PFSK-1 (cell line): ENCODE data around the gene COA8.

ENCODE experiments used
- FOXP2 ChIP-seq: optimal IDR thresholded peaks from 2 replicates; pipeline ENCODE3; 2011; ENCODE audit warnings: borderline replicate concordance, control low read depth, inconsistent platforms; ENCODE audit not compliant: insufficient read depth; ENCODE audit errors: extremely low read length, extremely low read depth
- POLR2AphosphoS5 ChIP-seq: IDR thresholded peaks from 2 replicates; pipeline ENCODE4 v1.6.1; 2012; ENCODE audit warnings: low read depth, mild to moderate bottlenecking, control low read depth, low read length, moderate library complexity
- REST ChIP-seq, 2 experiments: IDR thresholded peaks; 2 replicates each; pipeline versions ENCODE4 v1.6.1 to v1.8.0; 2011 to 2012; ENCODE audit warnings: low read depth in 2 of 2, low read length in 2 of 2, control low read depth in 1 of 2, inconsistent platforms in 1 of 2, mild to moderate bottlenecking in 1 of 2, moderate library complexity in 1 of 2; ENCODE audit not compliant: insufficient read depth in 1 of 2
- SIN3A ChIP-seq: IDR thresholded peaks from 2 replicates; pipeline ENCODE4 v1.6.1; 2012; ENCODE audit warnings: mild to moderate bottlenecking, low read length, moderate library complexity, borderline replicate concordance; ENCODE audit not compliant: insufficient read depth
- TAF1 ChIP-seq: IDR thresholded peaks from 2 replicates; pipeline ENCODE4 v1.6.1; 2012; ENCODE audit warnings: low read length, control low read depth, borderline replicate concordance; ENCODE audit not compliant: insufficient read depth

COA8 gene

GRCh38 chr14:103563844-103564505 is 1.2 kb downstream of the COA8 start:
- no peak for TF ChIP-seq TAF1
- no peak for TF ChIP-seq REST (IDR thresholded peaks at IDR 0.05; ENCODE audit: insufficient read depth in 1 of 2, low read depth in 2 of 2, low read length in 2 of 2)

DNA sequence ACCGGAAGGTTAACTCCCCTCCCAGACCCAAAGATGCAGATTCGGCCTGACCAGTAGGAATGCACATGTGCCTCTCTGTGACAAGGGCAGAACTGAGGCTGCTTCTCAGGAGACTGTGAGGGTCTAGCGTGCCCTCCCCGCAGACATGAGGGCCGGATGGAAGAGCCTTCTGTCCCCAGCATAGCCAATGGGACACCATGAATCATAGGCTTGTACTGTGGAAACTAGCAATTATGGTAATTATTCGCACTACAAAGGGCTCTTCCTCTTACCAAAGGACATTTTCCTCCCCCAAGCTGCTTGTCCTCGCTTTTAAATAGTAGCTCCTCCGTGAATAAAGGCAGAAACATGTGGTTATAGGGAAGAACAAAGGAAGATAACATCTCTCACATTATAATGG is 6.2 kb downstream of the COA8 start:
- TF ChIP-seq FOXP2 (no peak), POLR2AphosphoS5 (no peak), REST (IDR thresholded peaks at IDR 0.05; ENCODE audit: insufficient read depth in 1 of 2, low read depth in 2 of 2, low read length in 2 of 2) (no peak), TAF1 (no peak), SIN3A (no peak)

DNA sequence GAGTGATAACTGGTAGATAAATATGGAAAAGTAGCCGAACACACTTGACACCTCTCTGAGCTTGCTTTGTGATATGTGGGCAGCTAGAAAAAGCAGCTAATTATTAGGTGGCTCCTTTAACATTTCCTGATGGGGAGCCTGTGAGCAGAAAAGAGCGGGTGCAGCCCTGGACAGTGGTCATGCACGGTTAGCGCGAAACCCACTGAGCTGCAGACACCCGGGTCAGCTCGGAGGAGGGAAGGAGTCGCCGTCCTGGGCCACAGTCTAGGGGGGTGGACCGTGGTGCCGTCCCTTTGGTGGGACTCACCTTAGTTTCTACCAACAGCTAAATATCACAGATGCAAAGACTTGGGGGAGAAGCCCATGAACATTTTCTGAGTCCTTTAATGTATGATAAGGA is 6.6 kb downstream of the COA8 start:
- TF ChIP-seq TAF1 (no peak), FOXP2 (no peak), POLR2AphosphoS5 (no peak), REST (IDR thresholded peaks at IDR 0.05; ENCODE audit: insufficient read depth in 1 of 2, low read depth in 2 of 2, low read length in 2 of 2) (no peak), SIN3A (no peak)

DNA sequence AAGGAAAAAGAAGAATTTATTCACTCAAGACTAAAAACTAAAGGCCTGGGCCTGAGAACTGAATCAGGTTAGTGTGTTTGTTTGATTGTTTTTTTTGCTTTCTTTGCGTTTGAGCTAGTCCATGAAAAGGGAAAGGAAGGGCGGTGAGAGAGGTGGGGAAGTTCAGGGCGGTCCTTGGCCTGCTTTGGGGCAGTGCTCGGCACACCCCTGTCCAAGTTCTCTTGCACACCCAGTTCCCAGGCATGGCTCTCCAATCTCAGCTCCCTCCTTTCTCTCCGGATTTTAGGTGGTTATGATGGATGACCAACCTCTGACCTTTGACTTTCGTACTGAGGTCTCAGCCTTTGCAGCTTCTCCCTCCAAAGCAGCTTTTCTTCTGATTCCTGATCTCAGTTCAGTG is 11.3 kb downstream of the COA8 start:
- TF ChIP-seq POLR2AphosphoS5 (no peak), FOXP2 (no peak), REST (IDR thresholded peaks at IDR 0.05; ENCODE audit: insufficient read depth in 1 of 2, low read depth in 2 of 2, low read length in 2 of 2) (no peak), SIN3A (no peak), TAF1 (no peak)
